CD4-positive, CD25-positive, alpha-beta regulatory T cell (primary cell): ENCODE measurements around the gene SYT9. TPM values are rescaled to one million over a fixed set of nuclear protein-coding genes. Genes with fewer than 3 reads are reported as not detected.
"Not testable (repeated sequence)": the region's sequence is repeated elsewhere in the genome, so short reads cannot be mapped to it uniquely, and the experiment has no call there.

ENCODE experiments used
- ATAC-seq, 2 donors: fragments of 150-1000 bp; cut with Tn5 transposase; one replicate each; pipeline ENCODE4 v1.10.0; 2021; ENCODE audit warnings: low read depth in 2 of 2, moderate number of reproducible peaks in 2 of 2, moderate library complexity in 1 of 2
- DNase-seq, 3 donors: peaks; one replicate each; pipeline versions ENCODE4 v3.0.0 to v3.0.0-alpha.2; 2012 to 2022; ENCODE audit warnings: mixed read lengths in 1 of 3
- H3K27ac ChIP-seq: one replicate; pipeline ENCODE4 v1.7.0; 2013; ENCODE audit warnings: mild to moderate bottlenecking, low read length; ENCODE audit not compliant: insufficient read depth, poor library complexity, severe bottlenecking
- H3K27me3 ChIP-seq: one replicate; pipeline ENCODE4 v1.7.0; 2013; ENCODE audit warnings: low read length; ENCODE audit not compliant: control insufficient read depth, insufficient read depth
- H3K36me3 ChIP-seq: one replicate; pipeline ENCODE4 v1.7.0; 2013; ENCODE audit warnings: mild to moderate bottlenecking, low read length, moderate library complexity; ENCODE audit not compliant: control insufficient read depth, insufficient read depth
- H3K4me1 ChIP-seq: 2 replicates; pipeline ENCODE4 v1.7.0; 2013; ENCODE audit warnings: mild to moderate bottlenecking, low read length; ENCODE audit not compliant: insufficient read depth, control insufficient read depth, poor library complexity, severe bottlenecking
- H3K4me3 ChIP-seq: one replicate; pipeline ENCODE4 v1.7.0; 2013; ENCODE audit warnings: low read depth, mild to moderate bottlenecking, low read length, moderate library complexity
- H3K9me3 ChIP-seq, 2 experiments: 1 replicate in 1 of 2; 2 replicates in 1 of 2; pipeline ENCODE4 v1.7.0; 2013; ENCODE audit warnings: low read length in 2 of 2, mild to moderate bottlenecking in 1 of 2, moderate library complexity in 1 of 2; ENCODE audit not compliant: control insufficient read depth in 2 of 2
- H3K27ac Mint-ChIP-seq, 3 donors: one replicate each; pipeline ENCODE4 v1.8.0; 2020 to 2022; ENCODE audit warnings: mild to moderate bottlenecking in 3 of 3, mixed read lengths in 3 of 3, moderate library complexity in 2 of 3
- H3K27me3 Mint-ChIP-seq: one replicate; pipeline ENCODE4 v1.8.0; 2022; ENCODE audit warnings: mild to moderate bottlenecking, mixed read lengths
- H3K36me3 Mint-ChIP-seq: one replicate; pipeline ENCODE4 v1.8.0; 2020; ENCODE audit warnings: mixed read lengths
- H3K4me1 Mint-ChIP-seq, 4 donors: one replicate each; pipeline ENCODE4 v1.8.0; 2020 to 2022; ENCODE audit warnings: mixed read lengths in 4 of 4, mild to moderate bottlenecking in 1 of 4
- H3K4me3 Mint-ChIP-seq, 4 donors: one replicate each; pipeline ENCODE4 v1.8.0; 2020 to 2022; ENCODE audit warnings: mild to moderate bottlenecking in 4 of 4, mixed read lengths in 4 of 4, moderate library complexity in 3 of 4
- H3K9me3 Mint-ChIP-seq, 7 donors: one replicate each; pipeline ENCODE4 v1.8.0; 2020 to 2022; ENCODE audit warnings: mixed read lengths in 7 of 7, mild to moderate bottlenecking in 3 of 7, moderate library complexity in 2 of 7
- polyA plus RNA-seq, 4 donors: library from polyadenylated mRNA; unstranded; fragments of 300-500 nt; fragmentation: Illumina TruSeq; gene quantifications; one replicate each; pipeline ENCODE4 v1.2.3, GENCODE V29; 2021
- total RNA-seq: library from RNA; stranded (reverse); gene quantifications from one replicate; pipeline ENCODE4 v1.2.3, GENCODE V29; 2022

The SYT9 gene
- total and polyA plus RNA-seq, 5 donors from 2014 or later, result 0.10 TPM; not detected in 4

GRCh38 chr11:7320306-7320705, 68.6 kb downstream of the SYT9 start:
- Mint-ChIP-seq H3K4me1 (no peaks in the 10 kb centered on the region), H3K9me3 (peaks cover 0 to 6% (median 2%) of the 10 kb centered on the region in 7 donors), H3K36me3 (no peaks in the 10 kb centered on the region), H3K27me3 (peaks cover 10% of the 10 kb centered on the region), H3K4me3 (no peak overlapping the region), H3K27ac (no peak overlapping the region)
- Histone ChIP-seq H3K4me3 (no peak overlapping the region), H3K4me1 (no peaks in the 10 kb centered on the region), H3K36me3 (no peaks in the 10 kb centered on the region), H3K27me3 (peaks cover 3% of the 10 kb centered on the region), H3K9me3 (no peaks in the 10 kb centered on the region), H3K27ac (no peak overlapping the region)
- DNase-seq, result no peak
- ATAC-seq, result no peak

GRCh38 chr11:7321473-7322450, 70.1 kb downstream of the SYT9 start:
- H3K27me3 ChIP-seq, result peaks cover 3% of the 10 kb centered on the region
- H3K27ac ChIP-seq, result no peak overlapping the region
- DNase-seq, result no peak
- Mint-ChIP-seq H3K36me3 (no peaks in the 10 kb centered on the region), H3K27me3 (peaks cover 10% of the 10 kb centered on the region), H3K4me1 (no peaks in the 10 kb centered on the region), H3K4me3 (no peak overlapping the region), H3K27ac (no peak overlapping the region), H3K9me3 (peaks cover 0 to 3% (median under 1%) of the 10 kb centered on the region in 7 donors)
- ATAC-seq, result no peak
- no peaks in the 10 kb centered on the region for H3K36me3 ChIP-seq
- H3K4me3 ChIP-seq, result no peak overlapping the region
- no peaks in the 10 kb centered on the region for H3K9me3 ChIP-seq
- no peaks in the 10 kb centered on the region for H3K4me1 ChIP-seq

- Histone ChIP-seq H3K9me3 (no peaks in the 10 kb centered on the region), H3K36me3 (no peaks in the 10 kb centered on the region), H3K27me3 (peaks cover 2% of the 10 kb centered on the region), H3K27ac (no peak overlapping the region), H3K4me3 (no peak overlapping the region), H3K4me1 (no peaks in the 10 kb centered on the region)
- ATAC-seq (no peak), DNase-seq (no peak)
- peaks cover 0 to 5% (median 0%) of the 10 kb centered on the region in 7 donors for H3K9me3 Mint-ChIP-seq
- H3K27me3 Mint-ChIP-seq, result no peaks in the 10 kb centered on the region
- no peaks in the 10 kb centered on the region for H3K36me3 Mint-ChIP-seq
- H3K4me3 Mint-ChIP-seq, result no peak overlapping the region
- no peaks in the 10 kb centered on the region for H3K4me1 Mint-ChIP-seq
- H3K27ac Mint-ChIP-seq, result no peak overlapping the region
Measured at GRCh38 chr11:7332451-7332850, 80.7 kb downstream of the SYT9 start.

- no peak overlapping the region for H3K4me3 ChIP-seq
- Mint-ChIP-seq H3K27ac (no peak overlapping the region), H3K36me3 (no peaks in the 10 kb centered on the region), H3K4me1 (no peaks in the 10 kb centered on the region), H3K27me3 (no peaks in the 10 kb centered on the region), H3K4me3 (no peak overlapping the region), H3K9me3 (peaks cover 0 to 5% (median 0%) of the 10 kb centered on the region in 7 donors)
- H3K27ac ChIP-seq, result no peak overlapping the region
- no peak for DNase-seq
- H3K9me3 ChIP-seq, result no peaks in the 10 kb centered on the region
- H3K4me1 ChIP-seq, result no peaks in the 10 kb centered on the region
- no peaks in the 10 kb centered on the region for H3K36me3 ChIP-seq
- no peak for ATAC-seq
- H3K27me3 ChIP-seq, result peaks cover 2% of the 10 kb centered on the region
Measured at GRCh38 chr11:7332962-7333361, 81.3 kb downstream of the SYT9 start.

GRCh38 chr11:7335442-7335841, 83.7 kb downstream of the SYT9 start:
- H3K9me3 Mint-ChIP-seq, H3K4me1 ChIP-seq, H3K4me1 Mint-ChIP-seq, H3K4me3 Mint-ChIP-seq, H3K27ac Mint-ChIP-seq, H3K27me3 Mint-ChIP-seq, ATAC-seq, H3K36me3 Mint-ChIP-seq, H3K9me3 ChIP-seq, H3K27ac ChIP-seq, H3K27me3 ChIP-seq, H3K4me3 ChIP-seq, DNase-seq, H3K36me3 ChIP-seq: not testable (repeated sequence)

- no peaks in the 10 kb centered on the region for H3K36me3 Mint-ChIP-seq
- ATAC-seq, result no peak
- no peaks in the 10 kb centered on the region for H3K4me1 Mint-ChIP-seq
- Histone ChIP-seq H3K27ac (no peak overlapping the region), H3K36me3 (no peaks in the 10 kb centered on the region), H3K4me1 (no peaks in the 10 kb centered on the region), H3K9me3 (peaks cover 2 to 6% of the 10 kb centered on the region in 2 experiments), H3K4me3 (no peak overlapping the region), H3K27me3 (no peaks in the 10 kb centered on the region)
- H3K27ac Mint-ChIP-seq, result no peak overlapping the region
- peaks cover 4% of the 10 kb centered on the region for H3K27me3 Mint-ChIP-seq
- H3K9me3 Mint-ChIP-seq, result peaks cover 0 to 5% (median 1%) of the 10 kb centered on the region in 7 donors
- H3K4me3 Mint-ChIP-seq, result no peak overlapping the region
- DNase-seq, result no peak
Measured at GRCh38 chr11:7341551-7341950, 89.8 kb downstream of the SYT9 start.

GRCh38 chr11:7347611-7348431, 96.1 kb downstream of the SYT9 start:
- Histone ChIP-seq H3K9me3 (no peaks in the 10 kb centered on the region), H3K27me3 (peaks cover 2% of the 10 kb centered on the region), H3K4me1 (no peaks in the 10 kb centered on the region), H3K36me3 (no peaks in the 10 kb centered on the region), H3K27ac (no peak overlapping the region), H3K4me3 (no peak overlapping the region)
- no peak overlapping the region for H3K4me3 Mint-ChIP-seq
- ATAC-seq, result no peak
- DNase-seq, result no peak
- H3K4me1 Mint-ChIP-seq, result no peaks in the 10 kb centered on the region
- no peak overlapping the region for H3K27ac Mint-ChIP-seq
- peaks cover 0 to 5% (median 0%) of the 10 kb centered on the region in 7 donors for H3K9me3 Mint-ChIP-seq
- H3K36me3 Mint-ChIP-seq, result no peaks in the 10 kb centered on the region
- peaks cover 11% of the 10 kb centered on the region for H3K27me3 Mint-ChIP-seq
